ENCODE results near the gene KCNH5.

DNA sequence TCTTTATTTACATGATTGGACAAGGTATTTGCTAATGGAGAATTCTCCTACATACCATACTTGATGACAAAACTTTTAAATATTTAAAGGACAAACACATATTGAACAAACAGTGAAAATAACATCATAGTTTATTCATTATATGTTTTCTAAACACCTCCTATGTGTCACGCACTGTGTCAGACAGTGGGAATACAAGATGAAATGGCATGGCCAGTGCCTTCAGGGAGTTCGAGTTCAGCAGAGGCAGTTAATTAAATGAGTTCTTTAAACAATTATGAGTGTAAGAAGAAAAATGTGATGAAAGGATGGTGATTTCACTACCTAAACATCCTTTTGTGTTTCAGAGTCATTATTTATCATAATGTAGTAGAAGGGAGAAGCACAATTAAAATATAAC is 159.8 kb downstream of the KCNH5 start:
- TF ChIP-seq NRF1 (conservative IDR thresholded peaks at IDR 0.05 in 1 of 2, IDR thresholded peaks at IDR 0.05 in 1 of 2) (no peak), NR1H2 (CRISPR knock-in tag; IDR thresholded peaks at IDR 0.05) (no peak), HOXB6 (CRISPR knock-in tag; IDR thresholded peaks at IDR 0.05; ENCODE audit: borderline replicate concordance) (no peak), SMAD1 (IDR thresholded peaks at IDR 0.05; ENCODE audit: low read depth, low read length, partially characterized antibody) (no peak)
- TF ChIP-seq, protein P1, sequence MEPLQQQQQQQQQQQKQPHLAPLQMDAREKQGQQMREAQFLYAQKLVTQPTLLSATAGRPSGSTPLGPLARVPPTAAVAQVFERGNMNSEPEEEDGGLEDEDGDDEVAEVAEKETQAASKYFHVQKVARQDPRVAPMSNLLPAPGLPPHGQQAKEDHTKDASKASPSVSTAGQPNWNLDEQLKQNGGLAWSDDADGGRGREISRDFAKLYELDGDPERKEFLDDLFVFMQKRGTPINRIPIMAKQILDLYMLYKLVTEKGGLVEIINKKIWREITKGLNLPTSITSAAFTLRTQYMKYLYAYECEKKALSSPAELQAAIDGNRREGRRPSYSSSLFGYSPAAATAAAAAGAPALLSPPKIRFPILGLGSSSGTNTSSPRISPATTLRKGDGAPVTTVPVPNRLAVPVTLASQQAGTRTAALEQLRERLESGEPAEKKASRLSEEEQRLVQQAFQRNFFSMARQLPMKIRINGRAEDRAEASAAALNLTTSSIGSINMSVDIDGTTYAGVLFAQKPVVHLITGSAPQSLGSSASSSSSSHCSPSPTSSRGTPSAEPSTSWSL (CRISPR knock-in tag; IDR thresholded peaks at IDR 0.05; ENCODE audit: borderline replicate concordance) = no peak
